ENCODE data around the gene SSB. TPM values are rescaled to one million over a fixed set of nuclear protein-coding genes. Genes with fewer than 3 reads are reported as not detected.
A peak's percentile ranks its signal among the peaks of the same experiment; 100 is the strongest.

SSB gene
- total and polyA plus RNA-seq, 9 of the 15 experiments (the other 6 are each of a cell fraction or from before 2014, with no cell fraction given): 317 to 849 (median 515) TPM

DNA sequence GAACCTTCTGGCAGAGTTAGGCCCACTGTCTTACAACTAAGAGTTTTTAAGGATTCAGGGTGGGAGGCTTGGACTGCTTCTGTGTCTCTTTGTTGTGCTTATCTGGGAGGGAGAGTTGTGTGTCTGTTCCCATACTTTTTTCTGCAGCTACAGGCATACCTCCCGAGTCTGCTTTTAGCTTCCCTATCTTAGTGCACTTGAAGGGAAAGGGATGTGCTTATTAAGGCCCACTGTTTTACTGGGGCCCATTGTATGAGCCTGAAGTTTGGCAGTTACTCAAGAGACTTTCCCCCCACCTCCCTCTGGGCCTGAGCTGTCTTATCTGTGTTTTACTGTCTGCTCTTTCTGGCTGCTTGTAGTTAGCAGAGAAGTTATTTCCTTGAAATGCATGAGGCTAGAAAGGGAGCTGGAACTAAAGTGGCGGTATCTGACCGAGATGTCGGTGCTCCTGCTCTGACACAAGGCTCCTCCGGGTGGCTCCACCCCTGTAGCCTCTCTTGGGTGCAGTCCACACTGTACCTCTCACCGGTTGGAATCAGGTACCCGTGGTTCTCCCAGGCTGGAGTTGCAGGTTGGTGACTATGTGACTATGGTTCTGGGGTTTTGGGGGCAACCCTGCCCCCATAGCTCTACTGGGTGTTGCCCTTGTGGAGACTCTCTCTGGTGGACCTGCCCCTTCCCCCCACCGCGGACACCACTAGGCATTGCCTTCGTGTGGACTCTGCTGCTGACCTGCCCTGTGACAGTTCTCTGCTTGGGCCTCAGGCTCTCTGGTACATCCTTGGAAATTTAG is 41.5 kb downstream of the SSB start (continued):
- peak; percentile 18; the same call in 1 of the 2 replicates for TF ChIP-seq ZBTB40 (IDR thresholded peaks at IDR 0.05)
- TF ChIP-seq ZBTB40 (CRISPR knock-in tag; IDR thresholded peaks at IDR 0.05): no peak
- TF ChIP-seq MAZ (CRISPR knock-in tag; conservative IDR thresholded peaks at IDR 0.05 in 1 of 2, IDR thresholded peaks at IDR 0.05 in 1 of 2): peak; percentile 52 to 87; a peak in 3 of 4 replicates
- no peak for TF ChIP-seq HEY1 (CRISPR knock-in tag; IDR thresholded peaks at IDR 0.05; ENCODE audit: borderline replicate concordance)
- TF ChIP-seq CEBPB (tag; IDR thresholded peaks at IDR 0.05): peak; percentile 81
- no peak for TF ChIP-seq MCM5 (IDR thresholded peaks at IDR 0.05; ENCODE audit: low read depth)
- TF ChIP-seq, protein P1, sequence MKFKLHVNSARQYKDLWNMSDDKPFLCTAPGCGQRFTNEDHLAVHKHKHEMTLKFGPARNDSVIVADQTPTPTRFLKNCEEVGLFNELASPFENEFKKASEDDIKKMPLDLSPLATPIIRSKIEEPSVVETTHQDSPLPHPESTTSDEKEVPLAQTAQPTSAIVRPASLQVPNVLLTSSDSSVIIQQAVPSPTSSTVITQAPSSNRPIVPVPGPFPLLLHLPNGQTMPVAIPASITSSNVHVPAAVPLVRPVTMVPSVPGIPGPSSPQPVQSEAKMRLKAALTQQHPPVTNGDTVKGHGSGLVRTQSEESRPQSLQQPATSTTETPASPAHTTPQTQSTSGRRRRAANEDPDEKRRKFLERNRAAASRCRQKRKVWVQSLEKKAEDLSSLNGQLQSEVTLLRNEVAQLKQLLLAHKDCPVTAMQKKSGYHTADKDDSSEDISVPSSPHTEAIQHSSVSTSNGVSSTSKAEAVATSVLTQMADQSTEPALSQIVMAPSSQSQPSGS (CRISPR knock-in tag; IDR thresholded peaks at IDR 0.05): no peak
- peak in 1 of 2 experiments; percentile 45; a peak in 2 of 4 replicates for TF ChIP-seq RAD21 (CRISPR knock-in tag; conservative IDR thresholded peaks at IDR 0.05 in 1 of 2, IDR thresholded peaks at IDR 0.05 in 1 of 2)
- TF ChIP-seq ZBTB43 (CRISPR knock-in tag; IDR thresholded peaks at IDR 0.05): no peak
- TF ChIP-seq HMBOX1 (IDR thresholded peaks at IDR 0.05): peak; percentile 84; the same call in 1 of the 2 replicates
- TF ChIP-seq ZNF583 (CRISPR knock-in tag; IDR thresholded peaks at IDR 0.05): no peak
- TF ChIP-seq ZNF143 (CRISPR knock-in tag; IDR thresholded peaks at IDR 0.05): no peak
- no peak for TF ChIP-seq MAFG (tag; conservative IDR thresholded peaks at IDR 0.05)
- no peak for TF ChIP-seq NR3C1 (CRISPR knock-in tag; IDR thresholded peaks at IDR 0.05)
- TF ChIP-seq NFIC (IDR thresholded peaks at IDR 0.05): peak; percentile 83
